NCI-H1694 (cell line): ENCODE results near the gene FAM13C.
"Not testable (repeated sequence)": the region's sequence is repeated elsewhere in the genome, so short reads cannot be mapped to it uniquely, and the experiment has no call there.

Experiments used
- DNase-seq: peaks from one replicate; lab custom pipeline; 2025; lab: John Stamatoyannopoulos, UW

The FAM13C gene

DNA sequence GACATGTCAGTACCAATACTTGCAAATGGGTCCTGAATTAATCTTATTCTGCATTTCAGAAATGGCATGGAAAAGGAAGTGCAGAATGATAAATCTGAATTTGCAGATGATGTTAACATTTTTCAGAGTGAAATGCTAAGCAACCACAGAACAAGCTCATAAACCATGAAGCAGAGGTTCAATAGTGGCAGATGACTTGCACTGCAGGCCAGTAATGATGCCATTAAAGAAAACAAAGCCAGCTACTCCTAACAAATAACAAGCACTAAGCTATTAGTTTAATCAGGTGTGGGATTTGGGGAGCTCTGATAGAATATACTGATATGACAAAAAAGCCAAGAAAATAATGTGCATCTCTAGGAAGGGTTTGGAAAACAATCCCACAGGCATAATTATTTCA, 85.4 kb downstream of the FAM13C start:
- no peak for DNase-seq

DNA sequence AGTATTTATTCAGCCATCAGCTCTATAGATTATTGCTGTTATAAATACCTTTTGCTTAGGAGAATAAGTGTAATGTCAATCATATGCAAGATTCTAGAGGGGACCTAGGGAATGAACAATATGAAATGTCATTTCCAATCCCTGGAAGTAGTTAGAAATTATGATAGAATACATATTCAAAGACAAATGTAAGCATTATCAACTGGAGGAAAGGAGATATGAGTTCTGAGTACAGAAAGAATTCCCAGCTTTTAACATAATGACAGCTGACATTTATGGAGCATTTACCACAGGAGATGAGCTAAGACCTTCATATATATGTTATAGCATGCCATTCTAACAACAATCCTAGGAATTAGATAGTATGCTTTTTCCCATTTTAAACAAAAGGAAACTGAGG, 86.2 kb downstream of the FAM13C start:
- DNase-seq: no peak

GRCh38 chr10:59273445-59273844, 88.9 kb downstream of the FAM13C start:
- DNase-seq: no peak

DNA sequence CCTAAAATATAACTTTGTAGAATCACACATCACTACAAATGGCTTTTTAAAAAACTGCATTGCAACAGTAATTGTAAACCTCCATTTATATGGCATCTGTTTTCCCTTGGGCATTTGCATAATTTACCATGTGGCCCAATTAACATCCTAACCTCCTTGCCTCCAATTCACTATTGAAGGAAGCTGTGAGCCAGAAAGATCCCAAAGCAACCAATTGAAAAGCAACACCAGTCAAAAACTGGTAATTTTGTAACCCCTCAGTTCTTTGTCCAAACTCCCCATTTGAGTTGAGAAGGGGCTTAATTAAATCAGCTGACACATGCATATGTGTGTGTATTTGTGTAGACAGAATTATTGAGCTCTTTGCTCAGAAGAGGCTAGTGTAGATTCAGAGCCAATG, 90.3 kb downstream of the FAM13C start:
- DNase-seq: no peak

- no peak for DNase-seq
These were observed 91.2 kb downstream of the FAM13C start for GRCh38 chr10:59271160-59271559.

GRCh38 chr10:59270492-59270891, 91.9 kb downstream of the FAM13C start:
- no peak for DNase-seq

GRCh38 chr10:59269651-59270050, 92.7 kb downstream of the FAM13C start:
- no peak for DNase-seq

DNA sequence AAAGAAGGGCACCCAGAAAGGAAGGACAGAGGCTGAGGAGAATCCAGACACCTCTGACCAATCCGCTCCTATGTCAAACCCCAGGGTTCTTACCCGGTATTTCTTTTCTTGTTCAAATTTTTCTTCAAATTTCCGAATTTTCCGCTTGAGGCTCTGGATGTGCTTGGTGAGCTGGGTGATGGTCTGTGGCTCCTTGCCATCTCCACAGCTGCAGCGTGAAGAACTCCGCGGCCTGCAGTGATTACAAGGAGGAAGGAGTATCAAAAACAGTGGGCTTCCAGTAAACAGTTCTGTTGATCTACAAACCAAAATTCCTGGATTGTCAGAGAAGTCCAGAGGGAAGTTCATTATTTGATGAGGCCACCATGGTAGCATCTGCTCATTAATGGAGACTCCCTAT, 93.9 kb downstream of the FAM13C start:
- no peak for DNase-seq

- no peak for DNase-seq
These were observed 96.0 kb downstream of the FAM13C start for GRCh38 chr10:59266321-59266720.

DNA sequence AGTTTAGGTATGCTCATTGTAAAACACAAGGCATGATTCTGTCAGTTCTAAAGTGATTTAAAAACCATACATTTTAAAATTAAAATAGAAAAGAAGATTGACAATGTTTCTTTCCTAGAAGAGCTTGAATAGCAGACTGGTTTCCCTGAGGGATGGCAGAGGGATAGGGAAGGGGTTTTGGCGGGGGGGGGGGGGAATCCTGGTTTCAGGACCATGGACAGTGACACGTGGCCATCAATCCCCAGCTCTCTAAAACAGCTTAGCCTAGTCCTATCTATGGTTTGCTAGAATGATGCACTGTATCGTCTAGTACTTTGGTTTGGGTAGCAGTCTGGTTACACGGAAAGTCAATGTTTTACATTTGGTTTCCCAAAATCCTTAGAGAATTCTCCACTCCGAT, 97.2 kb downstream of the FAM13C start:
- no peak for DNase-seq

DNA sequence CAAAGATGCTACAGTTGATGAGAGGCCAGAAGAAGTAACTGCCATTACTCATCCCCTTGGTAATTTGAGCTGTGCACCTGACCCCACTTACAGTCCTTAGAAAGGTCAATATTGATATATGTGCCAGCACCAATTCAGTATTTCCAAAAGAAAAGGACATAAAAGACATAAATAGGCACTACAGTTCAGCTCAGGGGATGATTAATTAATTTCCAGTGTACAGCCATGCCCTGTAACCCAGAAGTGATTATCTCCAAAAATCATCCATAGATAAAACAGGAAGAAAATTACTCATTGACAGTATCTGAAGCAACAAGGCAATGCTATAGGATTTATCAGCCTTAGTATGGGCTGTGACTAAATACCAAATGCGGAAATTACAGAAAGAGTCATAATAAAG, 103.5 kb downstream of the FAM13C start:
- DNase-seq: no peak

GRCh38 chr10:59257224-59257623, 105.1 kb downstream of the FAM13C start:
- no peak for DNase-seq

DNA sequence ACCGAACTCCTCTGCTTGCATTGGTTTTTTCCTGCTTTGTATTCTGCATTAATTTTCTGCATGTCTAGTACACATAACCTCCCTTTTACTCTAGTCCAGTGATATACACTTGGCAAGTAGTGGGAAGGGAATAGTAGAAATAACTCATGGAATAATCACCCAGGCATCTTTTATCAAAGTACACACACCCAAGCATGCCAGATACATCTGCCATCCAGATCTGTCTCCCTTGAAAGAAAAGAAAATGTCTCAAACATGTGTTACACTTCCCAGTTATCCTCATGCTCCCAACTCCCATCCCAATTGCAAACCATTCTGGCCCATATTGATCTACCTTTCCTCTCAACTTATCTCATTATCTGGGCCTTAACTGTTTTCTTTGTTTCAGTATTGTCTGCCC, 106.9 kb downstream of the FAM13C start:
- no peak for DNase-seq

DNA sequence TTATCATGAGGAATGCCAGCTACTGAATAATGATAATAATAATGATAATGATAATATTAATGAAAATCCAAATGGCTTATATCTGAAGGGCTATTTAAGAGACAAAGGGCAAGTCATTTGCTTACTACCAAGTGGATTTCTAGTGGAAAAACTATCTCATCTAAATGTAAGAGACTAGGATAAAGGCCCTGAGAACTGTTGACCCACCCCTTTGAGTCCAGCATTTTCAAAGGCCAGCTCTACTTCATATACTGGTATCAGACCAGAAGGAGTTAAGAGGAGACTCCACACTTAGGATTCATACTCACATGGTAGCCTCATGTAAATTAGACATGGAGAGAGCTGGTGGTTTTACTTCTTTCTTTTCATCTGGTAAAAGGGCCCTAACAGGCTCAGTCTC, 109.9 kb downstream of the FAM13C start:
- DNase-seq: no peak

DNA sequence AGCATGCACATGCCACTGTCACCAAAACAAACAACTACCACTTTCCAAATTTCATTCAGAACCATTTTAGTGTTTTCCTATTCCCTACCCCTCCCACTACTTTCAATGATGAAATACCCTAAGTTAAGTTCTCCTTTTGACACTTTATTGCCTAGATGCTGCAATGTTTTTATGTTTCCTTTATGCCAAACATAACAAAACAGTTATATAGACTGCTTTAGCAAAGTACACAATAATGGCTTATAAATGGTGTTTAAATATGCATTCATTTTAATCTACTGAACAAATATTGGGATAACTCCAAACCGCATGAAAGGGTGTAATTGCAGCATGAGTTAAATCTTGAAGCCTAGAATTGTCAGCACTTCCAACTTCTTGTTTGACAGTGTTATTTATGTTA, 116.7 kb downstream of the FAM13C start:
- DNase-seq: no peak

DNA sequence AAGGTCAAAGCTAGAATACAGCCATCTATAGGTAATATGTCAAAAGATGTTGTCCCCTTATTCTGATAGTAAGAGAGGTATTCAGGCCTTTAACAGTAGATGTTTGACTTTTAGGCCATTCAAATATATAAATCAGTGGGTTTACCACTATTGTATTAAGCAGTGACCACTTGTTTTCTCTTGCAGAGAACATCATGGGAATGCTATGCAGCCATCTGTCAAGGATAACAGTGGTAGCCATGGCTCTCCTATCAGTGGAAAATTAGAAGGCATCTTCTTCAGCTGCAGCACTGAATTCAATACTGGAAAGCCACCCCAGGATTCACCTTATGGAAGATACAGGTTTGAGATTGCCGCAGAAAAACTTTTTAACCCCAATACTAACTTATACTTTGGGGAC, 117.5 kb downstream of the FAM13C start:
- no peak for DNase-seq

DNA sequence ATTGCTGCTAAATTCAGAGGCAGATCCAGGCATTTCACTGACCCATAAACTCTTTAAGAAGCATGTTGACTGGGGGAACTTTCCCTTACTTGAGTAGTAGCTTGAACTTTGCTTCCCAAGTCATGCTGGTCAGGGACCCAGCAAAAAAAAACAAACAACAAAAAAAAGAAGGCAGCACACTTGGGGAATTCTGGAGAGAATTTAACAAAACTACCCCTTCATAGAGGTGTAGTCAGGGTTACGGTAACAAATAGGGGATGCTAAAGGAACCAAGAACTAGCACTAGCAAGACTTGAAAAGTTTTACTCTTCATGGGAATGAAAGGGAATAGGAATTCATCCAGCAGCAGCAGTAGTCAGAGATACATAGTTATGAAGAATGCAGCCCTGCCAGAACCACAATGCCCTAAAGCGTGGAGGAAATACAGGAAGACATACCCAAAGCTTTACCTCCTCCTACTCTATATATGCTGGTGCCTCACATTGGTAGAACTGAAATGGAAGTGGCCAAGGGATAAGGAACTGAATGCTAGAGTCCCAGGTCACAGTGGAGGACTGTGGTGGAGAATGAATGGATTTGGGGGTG, 118.6 kb downstream of the FAM13C start:
- DNase-seq: no peak

DNA sequence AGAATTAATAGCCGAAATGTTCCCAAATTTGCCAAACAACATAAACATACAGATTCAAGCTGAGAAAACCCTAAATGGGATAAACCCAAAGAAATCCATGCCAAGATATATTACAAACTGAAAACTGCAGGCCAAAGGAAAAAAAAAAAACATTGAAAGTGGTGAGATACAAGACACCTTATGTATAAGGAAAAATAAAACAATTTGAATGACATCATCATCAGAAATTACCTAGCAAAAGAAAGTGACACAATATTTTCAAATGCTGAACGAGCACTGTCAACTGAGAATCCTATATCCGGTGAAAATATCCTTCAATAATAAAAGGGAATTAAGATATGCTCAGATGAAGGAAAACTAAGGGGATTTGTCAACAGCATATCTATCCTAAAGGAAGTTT, 119.4 kb downstream of the FAM13C start:
- no peak for DNase-seq

DNA sequence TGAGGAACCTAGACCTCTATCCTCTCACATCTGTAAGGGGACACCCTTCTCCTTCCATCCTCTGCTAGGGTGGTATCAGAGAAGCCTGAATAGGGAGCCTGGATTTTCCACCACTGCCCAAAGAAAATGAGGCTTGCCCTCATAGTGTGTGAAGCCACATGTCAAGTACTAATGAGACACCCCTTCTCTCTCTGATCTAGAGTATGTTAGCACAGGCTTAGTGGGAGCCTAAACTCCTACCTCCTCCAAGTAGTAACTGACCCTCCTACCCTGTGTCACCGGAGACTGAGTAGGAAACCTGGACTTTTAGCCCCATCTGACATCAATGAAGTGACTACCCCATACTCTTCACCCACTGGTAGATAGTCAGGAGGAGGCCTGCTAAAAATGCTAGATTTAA, 120.3 kb downstream of the FAM13C start:
- DNase-seq: no peak

- DNase-seq: peak; percentile 15
These were observed 121.7 kb downstream of the FAM13C start for GRCh38 chr10:59240582-59241183.

DNA sequence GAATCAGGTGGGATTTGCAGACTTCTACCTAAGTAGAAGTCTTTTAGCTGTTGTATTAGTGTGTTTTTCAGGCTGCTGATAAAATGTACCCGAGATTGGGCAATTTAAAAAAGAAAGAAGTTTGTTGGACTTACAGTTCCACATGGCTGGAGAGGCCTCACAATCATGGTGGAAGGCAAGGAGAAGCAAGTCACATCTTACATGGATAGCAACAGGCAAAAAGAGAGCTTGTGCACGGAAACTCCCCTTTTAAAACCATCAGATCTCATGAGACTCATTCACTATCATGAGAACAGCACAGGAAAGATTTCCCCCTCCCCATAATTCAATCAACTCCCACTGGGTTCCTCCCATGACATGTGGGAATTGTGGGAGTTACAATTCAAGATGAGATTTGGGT, 123.2 kb downstream of the FAM13C start:
- DNase-seq: not testable (repeated sequence)

DNA sequence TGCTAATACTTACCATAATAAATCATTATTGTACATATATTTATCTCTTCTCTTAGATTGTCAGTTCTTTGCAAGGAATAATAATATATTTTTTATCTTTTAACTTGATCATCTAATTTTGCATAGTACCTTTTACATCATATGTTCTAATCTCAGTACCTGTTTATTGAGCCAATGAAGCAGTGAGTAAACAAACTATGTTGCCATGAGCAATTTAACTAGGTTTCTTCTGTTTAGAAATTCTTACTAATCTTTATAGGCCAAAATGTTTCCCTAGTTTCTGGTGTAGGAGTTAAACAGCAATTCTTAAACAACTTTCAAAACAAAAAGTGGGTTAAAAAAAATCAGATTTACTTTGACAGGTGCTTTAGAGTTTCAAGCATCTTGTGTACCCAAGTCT, 124.6 kb downstream of the FAM13C start:
- no peak for DNase-seq

GRCh38 chr10:59236064-59236697, 126.2 kb downstream of the FAM13C start:
- DNase-seq: no peak
